ENCODE results near the gene WSB1.

WSB1 gene

DNA sequence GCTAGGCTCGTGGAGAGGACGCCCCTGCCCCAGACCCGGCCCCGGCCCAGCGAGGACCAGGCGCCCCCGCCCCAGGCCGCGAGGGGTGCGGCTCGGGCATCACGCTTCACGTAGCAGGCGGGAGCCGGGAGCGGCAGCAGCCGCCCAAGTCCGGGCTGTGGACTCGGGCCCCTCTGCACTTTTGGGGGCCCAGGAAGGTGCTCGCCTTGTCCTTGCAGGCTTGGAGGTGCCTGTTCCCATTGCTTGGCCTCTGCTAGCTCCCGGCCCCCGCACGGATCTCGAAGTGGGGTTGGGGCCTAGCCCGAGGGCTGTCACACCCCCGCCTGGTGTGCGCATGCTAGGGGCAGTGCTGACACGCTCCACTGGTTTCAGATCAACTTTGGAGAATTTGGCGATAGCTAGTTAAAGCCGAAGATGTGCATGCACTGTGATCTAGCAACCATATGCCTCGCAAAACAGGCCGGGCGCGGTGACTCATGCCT, 55.7 kb downstream of the WSB1 start:
- H3K4me3 Mint-ChIP-seq, result peak overlapping the region; percentile 9
- H3K27ac Mint-ChIP-seq, result no peak overlapping the region

DNA sequence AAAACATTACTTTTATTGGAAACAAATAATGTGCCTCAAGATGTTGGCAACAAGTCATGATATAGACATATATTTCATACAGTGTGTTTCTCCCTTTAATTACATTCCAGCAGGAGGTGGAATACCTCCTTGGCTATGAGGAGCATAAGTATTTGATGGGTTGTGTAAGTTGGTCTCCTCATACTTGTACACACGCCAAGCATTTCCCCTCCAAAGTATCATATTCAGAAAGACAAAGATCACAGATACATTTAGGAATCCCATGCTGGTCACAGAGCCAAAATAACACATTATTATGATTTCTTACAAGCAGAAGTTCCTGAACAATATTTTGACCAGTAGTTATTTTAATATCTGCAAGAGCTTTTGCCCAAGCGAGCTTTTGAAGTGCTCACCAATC, 57.8 kb downstream of the WSB1 start:
- ATAC-seq, result no peak
- H3K4me1 Mint-ChIP-seq, result peaks cover 35% of the 10 kb centered on the region
- peaks cover 2% of the 10 kb centered on the region for H3K9me3 Mint-ChIP-seq
- peak overlapping the region; percentile 90 for H3K27ac Mint-ChIP-seq
- no peaks in the 10 kb centered on the region for H3K36me3 Mint-ChIP-seq
- H3K27me3 Mint-ChIP-seq, result no peaks in the 10 kb centered on the region
- H3K4me3 Mint-ChIP-seq, result peak overlapping the region; percentile 88

More for the DNA sequence above, 55.7 kb downstream of the WSB1 start:
- Mint-ChIP-seq H3K27me3 (no peaks in the 10 kb centered on the region), H3K9me3 (peaks cover 2% of the 10 kb centered on the region), H3K36me3 (no peaks in the 10 kb centered on the region), H3K4me1 (peaks cover 39% of the 10 kb centered on the region)
- ATAC-seq, result no peak

DNA sequence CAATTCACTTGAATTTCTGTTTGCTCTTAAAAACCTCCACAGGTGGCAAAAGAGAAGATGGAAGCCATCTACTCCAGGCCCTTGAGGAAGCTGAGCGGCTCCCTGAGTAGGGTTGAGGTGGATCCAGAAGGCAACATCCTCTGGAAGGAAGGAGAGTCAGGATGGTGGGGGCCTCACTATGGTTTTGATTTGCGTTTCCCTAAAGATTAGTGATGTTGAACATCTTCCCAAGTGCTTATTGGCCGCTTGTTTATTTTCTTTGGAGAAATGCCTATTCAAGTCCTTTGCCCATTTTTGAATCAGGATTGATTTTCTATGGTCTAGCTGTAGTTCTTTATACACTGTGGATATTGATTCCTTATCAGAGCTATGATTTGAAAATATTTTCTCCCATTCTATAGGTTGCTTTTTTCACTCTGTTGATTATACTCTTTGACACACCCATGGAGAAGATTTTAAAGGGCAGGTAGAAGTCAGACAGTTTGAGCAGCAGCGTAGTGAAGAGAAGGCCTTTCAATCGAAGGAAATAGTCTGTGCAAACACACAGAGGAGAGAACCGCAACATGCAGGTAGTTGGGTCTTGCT, 58.6 kb downstream of the WSB1 start:
- peak overlapping the region; percentile 88 for H3K4me3 Mint-ChIP-seq
- peaks cover 35% of the 10 kb centered on the region for H3K4me1 Mint-ChIP-seq
- H3K27me3 Mint-ChIP-seq, result no peaks in the 10 kb centered on the region
- ATAC-seq, result no peak
- peak overlapping the region; percentile 90 for H3K27ac Mint-ChIP-seq
- peaks cover 2% of the 10 kb centered on the region for H3K9me3 Mint-ChIP-seq
- no peaks in the 10 kb centered on the region for H3K36me3 Mint-ChIP-seq

DNA sequence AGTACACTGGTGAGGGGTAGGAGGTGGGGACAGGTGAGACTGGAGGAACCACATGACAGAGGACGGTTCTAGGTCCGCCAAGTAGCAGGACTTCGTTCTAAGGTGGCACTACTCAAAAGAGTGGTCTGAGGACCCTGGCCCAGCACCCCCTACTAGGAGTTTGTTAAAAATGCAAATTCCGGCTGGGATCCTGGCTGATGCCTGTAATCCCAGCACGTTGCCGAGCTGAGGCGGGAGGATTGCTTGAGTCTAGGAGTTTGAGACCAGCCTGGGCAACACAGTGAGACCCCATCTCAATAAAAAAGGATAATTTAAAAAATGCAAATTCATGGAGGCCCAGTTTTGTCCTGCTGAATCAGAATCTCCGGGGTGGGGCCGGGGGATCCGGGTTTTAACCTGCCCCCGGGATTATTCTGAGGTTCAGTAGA, 59.1 kb downstream of the WSB1 start:
- Mint-ChIP-seq H3K36me3 (no peaks in the 10 kb centered on the region), H3K27ac (peak overlapping the region; percentile 90), H3K4me1 (peaks cover 35% of the 10 kb centered on the region), H3K4me3 (peak overlapping the region; percentile 88), H3K9me3 (peaks cover 2% of the 10 kb centered on the region), H3K27me3 (no peaks in the 10 kb centered on the region)
- ATAC-seq, result no peak

DNA sequence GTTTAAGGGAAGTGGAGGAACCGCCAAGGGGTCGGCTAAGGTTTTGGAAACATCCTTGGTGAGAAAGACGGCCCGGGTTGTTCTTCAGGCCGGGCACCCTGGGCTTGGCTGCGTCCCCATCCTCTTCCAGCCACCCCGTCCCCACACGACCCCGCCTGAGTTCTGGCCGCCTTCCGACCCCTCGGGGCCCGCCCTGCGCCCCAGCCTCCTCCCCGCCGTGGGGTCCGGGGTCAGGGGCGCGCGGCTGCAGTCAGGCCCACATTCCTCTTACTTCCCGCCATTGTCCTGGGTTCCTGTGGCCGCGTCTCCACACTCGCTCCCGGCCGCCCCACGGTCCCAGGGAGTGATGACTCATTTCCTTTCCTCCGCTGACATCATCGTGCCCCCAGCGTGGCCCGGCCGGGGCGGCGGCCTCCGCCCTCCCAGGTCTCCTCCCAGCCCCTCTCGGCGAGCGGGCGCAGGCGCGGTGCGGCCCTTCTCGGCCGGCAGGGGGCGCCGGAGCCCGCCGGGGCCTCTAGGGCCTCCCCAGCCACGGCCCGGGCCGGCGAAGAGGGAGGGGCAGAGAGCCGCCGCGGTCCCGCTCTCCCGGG, 59.6 kb downstream of the WSB1 start:
- Mint-ChIP-seq H3K9me3 (peaks cover 2% of the 10 kb centered on the region), H3K27ac (peak overlapping the region; percentile 90), H3K27me3 (no peaks in the 10 kb centered on the region), H3K4me3 (peak overlapping the region; percentile 88), H3K4me1 (peaks cover 32% of the 10 kb centered on the region), H3K36me3 (no peaks in the 10 kb centered on the region)
- ATAC-seq, result peak; percentile 91

DNA sequence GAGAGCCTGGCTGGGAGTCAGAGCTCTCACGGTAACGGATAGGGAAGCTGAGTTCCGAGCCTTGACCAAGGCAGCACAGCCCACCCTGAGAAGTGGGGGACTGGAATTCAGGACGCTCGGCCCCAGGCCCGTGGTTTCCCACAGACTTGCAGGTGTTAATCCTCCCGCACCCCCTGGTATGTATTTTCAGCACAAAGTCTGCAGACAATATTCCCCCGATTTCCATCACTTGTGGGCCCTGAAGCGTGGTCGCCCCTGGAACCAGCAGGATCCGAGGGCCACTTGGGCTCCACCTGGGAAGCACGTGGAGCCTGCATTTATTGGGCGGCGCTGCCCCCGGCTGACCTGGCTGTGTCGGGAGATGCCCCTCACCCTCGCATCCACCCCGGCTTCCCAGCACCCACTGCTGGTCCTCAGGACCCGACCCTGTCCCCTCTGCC, 60.2 kb downstream of the WSB1 start:
- Mint-ChIP-seq H3K27ac (peak overlapping the region; percentile 90), H3K36me3 (no peaks in the 10 kb centered on the region), H3K27me3 (no peaks in the 10 kb centered on the region), H3K9me3 (peaks cover 2% of the 10 kb centered on the region), H3K4me3 (peak overlapping the region; percentile 88), H3K4me1 (peaks cover 29% of the 10 kb centered on the region)
- ATAC-seq, result no peak

DNA sequence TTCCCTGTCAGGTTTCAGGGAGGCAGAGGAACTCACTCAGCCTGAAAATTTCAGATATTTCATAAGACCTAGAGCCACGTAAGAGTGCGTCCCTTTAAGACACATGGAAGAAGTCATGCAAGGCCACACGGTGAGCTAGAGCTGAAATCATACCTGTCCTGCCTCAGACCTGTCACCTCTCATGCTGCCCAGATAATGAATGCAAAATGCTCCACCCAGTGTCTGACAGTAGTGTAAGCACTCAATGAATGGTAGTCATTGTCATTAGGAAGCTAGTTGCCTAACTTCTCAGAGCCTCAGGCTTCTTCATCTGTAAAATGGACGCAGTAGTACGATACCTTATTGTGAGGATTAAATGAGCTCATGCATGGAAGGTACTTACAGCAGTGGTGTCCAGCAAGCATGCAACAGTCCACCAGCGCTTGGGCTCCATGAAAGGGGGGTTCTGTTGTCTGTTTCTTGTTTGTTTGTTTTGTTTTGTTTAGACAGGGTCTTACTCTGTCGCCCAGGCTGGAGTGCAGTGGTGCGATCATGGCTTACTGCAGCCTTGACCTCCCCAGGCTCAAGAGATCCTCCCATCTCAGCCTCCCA, 60.7 kb downstream of the WSB1 start:
- no peak for ATAC-seq
- peaks cover 2% of the 10 kb centered on the region for H3K9me3 Mint-ChIP-seq
- no peaks in the 10 kb centered on the region for H3K36me3 Mint-ChIP-seq
- H3K4me3 Mint-ChIP-seq, result peak overlapping the region; percentile 88
- peaks cover 29% of the 10 kb centered on the region for H3K4me1 Mint-ChIP-seq
- H3K27ac Mint-ChIP-seq, result peak overlapping the region; percentile 90
- no peaks in the 10 kb centered on the region for H3K27me3 Mint-ChIP-seq

DNA sequence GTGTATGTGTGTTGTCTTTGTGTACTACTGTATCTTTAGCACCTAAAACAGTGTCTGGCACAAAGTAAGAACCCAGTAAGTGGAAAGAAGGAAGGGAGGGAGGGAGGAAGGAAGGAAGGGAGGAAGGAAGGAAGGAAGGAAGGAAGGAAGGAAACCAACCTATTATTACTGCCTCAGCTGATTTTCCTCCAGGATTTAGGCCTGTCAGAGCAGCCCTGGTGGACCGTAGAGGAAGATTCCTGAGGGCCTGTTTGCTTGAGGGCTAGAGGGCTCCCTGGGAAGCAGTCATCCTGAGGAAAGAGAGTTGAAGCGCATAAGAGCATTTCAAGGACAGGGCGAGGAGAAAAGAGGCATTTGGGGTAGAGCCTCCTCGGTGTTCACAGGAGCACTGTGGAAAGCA, 61.5 kb downstream of the WSB1 start:
- Mint-ChIP-seq H3K27ac (no peak overlapping the region), H3K9me3 (peaks cover 2% of the 10 kb centered on the region), H3K4me3 (no peak overlapping the region), H3K27me3 (no peaks in the 10 kb centered on the region), H3K36me3 (no peaks in the 10 kb centered on the region), H3K4me1 (peaks cover 29% of the 10 kb centered on the region)
- no peak for ATAC-seq

DNA sequence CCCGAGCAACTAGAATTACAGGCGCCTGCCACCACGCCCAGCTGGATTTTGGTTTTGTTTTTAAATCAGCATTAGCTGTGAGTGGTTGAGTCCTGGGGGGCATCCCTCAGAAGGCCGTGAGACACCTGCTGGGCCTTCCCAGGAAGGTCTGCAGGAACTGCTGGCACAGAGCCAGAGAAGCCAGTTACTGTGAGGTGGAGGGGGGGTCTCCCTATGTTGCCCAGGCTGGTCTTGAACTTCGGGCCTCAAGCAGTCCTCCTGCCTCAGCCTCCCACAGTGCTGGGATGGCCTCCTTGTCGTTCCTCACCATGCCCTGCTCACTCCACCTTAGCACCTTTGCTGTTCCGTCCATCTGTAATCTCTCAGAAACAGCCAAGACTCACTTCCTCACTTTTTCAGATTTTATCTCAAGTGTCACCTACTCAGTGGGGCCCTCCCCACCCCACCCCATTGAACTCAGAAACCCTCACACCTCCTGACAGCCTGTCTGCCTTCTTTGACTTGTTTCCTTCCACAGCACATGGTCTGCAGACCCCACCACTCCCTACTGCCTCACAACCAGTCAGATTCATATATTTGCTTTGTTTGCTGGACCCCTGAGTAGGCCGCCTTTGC, 62.3 kb downstream of the WSB1 start:
- peaks cover 29% of the 10 kb centered on the region for H3K4me1 Mint-ChIP-seq
- H3K27me3 Mint-ChIP-seq, result no peaks in the 10 kb centered on the region
- H3K9me3 Mint-ChIP-seq, result no peaks in the 10 kb centered on the region
- no peak for ATAC-seq
- H3K36me3 Mint-ChIP-seq, result no peaks in the 10 kb centered on the region
- no peak overlapping the region for H3K4me3 Mint-ChIP-seq
- H3K27ac Mint-ChIP-seq, result no peak overlapping the region

DNA sequence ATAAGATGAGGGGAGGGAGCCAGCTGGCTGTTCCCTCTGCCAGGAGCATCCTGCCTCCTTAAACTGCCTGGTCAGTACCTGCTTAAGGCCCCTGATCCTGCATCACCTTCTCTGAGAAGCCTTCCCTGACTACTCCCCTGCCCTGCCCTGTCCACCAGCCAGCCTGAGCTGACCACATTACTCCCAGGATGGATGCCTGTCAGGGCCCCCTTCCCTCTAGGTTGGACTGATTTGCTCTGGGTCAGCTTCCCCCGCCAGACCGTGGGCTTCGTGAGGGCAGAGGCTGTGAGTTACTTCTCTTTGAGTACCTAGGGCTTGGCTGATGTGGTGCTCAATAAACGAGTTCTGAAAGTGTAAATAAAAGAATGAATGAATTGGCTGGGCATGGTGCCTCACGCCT, 63.3 kb downstream of the WSB1 start:
- no peak overlapping the region for H3K27ac Mint-ChIP-seq
- no peaks in the 10 kb centered on the region for H3K9me3 Mint-ChIP-seq
- no peak for ATAC-seq
- no peak overlapping the region for H3K4me3 Mint-ChIP-seq
- no peaks in the 10 kb centered on the region for H3K27me3 Mint-ChIP-seq
- H3K36me3 Mint-ChIP-seq, result no peaks in the 10 kb centered on the region
- H3K4me1 Mint-ChIP-seq, result peaks cover 19% of the 10 kb centered on the region

DNA sequence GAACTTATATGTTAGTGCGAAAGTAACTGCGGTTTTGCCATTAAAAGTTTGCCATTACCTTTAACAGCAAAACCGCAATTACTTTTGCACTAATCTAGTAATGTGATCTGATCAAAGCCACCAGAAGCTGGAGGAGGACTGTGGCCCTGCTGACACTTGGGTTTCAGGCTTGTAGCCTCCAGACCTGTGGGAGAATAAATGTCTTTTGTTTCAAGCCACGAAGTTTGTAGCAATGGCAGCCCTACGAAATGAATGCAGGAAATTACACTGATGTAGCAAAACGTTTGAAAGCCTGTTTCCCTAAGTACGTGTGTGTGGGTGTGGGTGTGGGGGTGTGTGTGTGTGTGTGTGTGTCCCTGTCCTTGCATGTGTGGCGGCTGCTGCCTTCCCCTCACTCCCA, 66.6 kb downstream of the WSB1 start:
- ATAC-seq, result no peak
- Mint-ChIP-seq H3K27ac (no peak overlapping the region), H3K4me1 (no peaks in the 10 kb centered on the region), H3K9me3 (no peaks in the 10 kb centered on the region), H3K4me3 (no peak overlapping the region), H3K27me3 (peaks cover 9% of the 10 kb centered on the region), H3K36me3 (no peaks in the 10 kb centered on the region)

DNA sequence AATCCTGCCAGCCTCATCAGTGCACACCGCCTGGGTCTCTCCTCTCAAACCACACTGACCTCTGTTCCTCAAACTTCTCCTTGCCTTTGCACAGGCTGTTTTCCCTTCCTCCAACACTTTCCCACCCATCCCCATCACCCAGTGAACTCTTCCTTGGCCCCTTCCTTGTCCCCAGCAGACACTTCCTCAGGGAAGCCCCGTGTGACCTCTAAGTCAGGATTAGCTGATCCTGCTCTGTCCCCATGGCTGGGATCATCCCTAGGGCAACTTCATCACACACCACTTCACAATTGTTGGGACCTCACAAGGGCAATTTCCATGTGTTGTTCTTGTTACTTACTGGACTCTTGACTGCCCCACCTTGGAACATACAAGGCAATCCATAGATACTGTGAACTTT, 67.8 kb downstream of the WSB1 start:
- no peaks in the 10 kb centered on the region for H3K9me3 Mint-ChIP-seq
- H3K4me1 Mint-ChIP-seq, result no peaks in the 10 kb centered on the region
- ATAC-seq, result no peak
- H3K27me3 Mint-ChIP-seq, result peaks cover 9% of the 10 kb centered on the region
- no peak overlapping the region for H3K27ac Mint-ChIP-seq
- H3K36me3 Mint-ChIP-seq, result no peaks in the 10 kb centered on the region
- no peak overlapping the region for H3K4me3 Mint-ChIP-seq

DNA sequence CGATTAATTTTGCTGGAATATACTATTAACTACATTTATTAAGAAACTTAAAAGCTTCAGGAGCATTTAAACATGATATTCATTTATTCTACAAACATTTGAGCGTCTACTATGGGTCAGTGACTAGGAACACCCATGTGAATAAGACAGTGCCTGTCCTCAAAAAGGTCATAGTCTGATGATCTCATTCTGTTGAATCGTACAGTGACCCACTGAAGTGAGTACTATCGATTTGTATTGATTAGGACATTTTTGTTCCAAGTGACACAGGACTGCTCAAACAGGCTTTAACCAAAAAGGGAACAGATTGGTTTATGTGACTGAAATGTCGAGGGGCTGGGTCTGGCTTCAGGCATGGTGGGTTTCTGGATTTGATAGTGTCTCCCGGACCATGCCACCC, 68.6 kb downstream of the WSB1 start:
- no peaks in the 10 kb centered on the region for H3K9me3 Mint-ChIP-seq
- no peak for ATAC-seq
- H3K4me1 Mint-ChIP-seq, result no peaks in the 10 kb centered on the region
- H3K36me3 Mint-ChIP-seq, result no peaks in the 10 kb centered on the region
- H3K4me3 Mint-ChIP-seq, result no peak overlapping the region
- no peak overlapping the region for H3K27ac Mint-ChIP-seq
- H3K27me3 Mint-ChIP-seq, result peaks cover 9% of the 10 kb centered on the region

DNA sequence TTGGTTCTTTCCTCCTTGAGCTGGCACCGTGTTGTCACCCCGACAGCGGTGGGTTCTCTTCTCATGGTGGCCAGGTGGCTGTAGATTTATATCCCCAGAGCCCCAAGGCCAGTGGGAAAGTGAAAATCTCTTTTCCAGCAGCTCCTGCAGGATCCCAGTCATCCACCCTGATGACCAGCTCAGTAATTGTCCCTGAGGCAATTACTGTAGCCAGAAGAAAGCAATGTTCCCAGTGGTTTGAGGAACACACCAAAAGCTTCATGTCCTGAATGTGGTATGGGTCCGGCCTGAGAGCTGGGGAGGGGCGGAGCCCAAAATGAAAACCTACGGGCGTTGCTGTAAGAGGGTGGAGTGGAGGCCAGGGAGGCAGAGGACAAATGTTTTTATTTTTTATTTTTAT, 69.0 kb downstream of the WSB1 start:
- no peak for ATAC-seq
- Mint-ChIP-seq H3K27ac (no peak overlapping the region), H3K36me3 (no peaks in the 10 kb centered on the region), H3K4me3 (no peak overlapping the region), H3K9me3 (peaks cover 2% of the 10 kb centered on the region), H3K4me1 (no peaks in the 10 kb centered on the region), H3K27me3 (peaks cover 9% of the 10 kb centered on the region)

DNA sequence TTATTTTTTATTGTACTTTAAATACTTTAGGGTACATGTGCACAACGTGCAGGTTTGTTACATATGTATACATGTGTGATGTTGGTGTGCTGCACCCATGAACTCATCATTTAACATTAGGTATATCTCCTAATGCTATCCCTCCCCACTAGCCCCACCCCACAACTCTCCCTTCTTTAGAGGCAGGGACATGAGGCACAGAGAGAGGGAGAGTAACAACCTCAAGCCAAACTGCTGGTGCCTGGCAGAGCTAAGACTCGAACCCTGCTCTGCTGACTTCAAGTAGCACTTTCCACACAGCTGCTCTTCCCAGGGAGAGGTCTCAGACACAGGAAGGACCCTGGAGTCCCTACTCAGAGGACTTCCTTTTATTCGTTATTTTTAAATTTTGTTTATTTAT, 69.4 kb downstream of the WSB1 start:
- H3K9me3 Mint-ChIP-seq, result peaks cover 6% of the 10 kb centered on the region
- H3K27me3 Mint-ChIP-seq, result peaks cover 9% of the 10 kb centered on the region
- no peaks in the 10 kb centered on the region for H3K36me3 Mint-ChIP-seq
- no peak overlapping the region for H3K4me3 Mint-ChIP-seq
- ATAC-seq, result no peak
- no peaks in the 10 kb centered on the region for H3K4me1 Mint-ChIP-seq
- H3K27ac Mint-ChIP-seq, result no peak overlapping the region
